Esophagus muscularis mucosa (tissue), 4 donors: ENCODE data around the gene OR4C46. TPM values are rescaled to one million over a fixed set of nuclear protein-coding genes. Genes with fewer than 3 reads are reported as not detected.
"Not testable (repeated sequence)": the region's sequence is repeated elsewhere in the genome, so short reads cannot be mapped to it uniquely, and the experiment has no call there.

Source experiments
- DNase-seq: peaks from one replicate; pipeline ENCODE4 v3.0.0-alpha.2; 2017; ENCODE audit errors: extremely low spot score
- H3K27ac ChIP-seq, 4 donors: fragments of 200-600 bp; sonication (generic); replicated peaks in 1 of 4; 1 replicate in 3 of 4; 2 replicates in 1 of 4; pipeline ENCODE4 v1.5.1; 2016 to 2019; ENCODE audit warnings: mild to moderate bottlenecking in 1 of 4
- H3K27me3 ChIP-seq, 4 donors: fragments of 200-600 bp; sonication (generic); one replicate each; pipeline versions ENCODE4 v1.5.1 to v1.6.0; 2016 to 2019
- H3K36me3 ChIP-seq, 4 donors: fragments of 200-600 bp; sonication (generic); one replicate each; pipeline ENCODE4 v1.5.1; 2016 to 2019
- H3K4me1 ChIP-seq, 4 donors: fragments of 200-600 bp; sonication (generic); one replicate each; pipeline ENCODE4 v1.5.1; 2016 to 2019
- H3K4me3 ChIP-seq, 4 donors: fragments of 200-600 bp; sonication (generic); 1 replicate in 2 of 4; 2 replicates in 2 of 4; pipeline ENCODE4 v1.5.1; 2016 to 2019; ENCODE audit warnings: mild to moderate bottlenecking in 4 of 4, moderate library complexity in 1 of 4
- H3K9me3 ChIP-seq, 4 donors: fragments of 200-600 bp; sonication (generic); 1 replicate in 3 of 4; 2 replicates in 1 of 4; pipeline ENCODE4 v1.5.1; 2016 to 2019
- CTCF ChIP-seq, 3 experiments: fragments of 200-600 bp in 2 of 3; fragments of 450-650 bp in 1 of 3; sonication (generic) in 2 of 3; IDR thresholded peaks; one replicate each; pipeline ENCODE4 v1.5.1; 2017 to 2019; ENCODE audit warnings: antibody characterized with exemption in 3 of 3, mild to moderate bottlenecking in 2 of 3, moderate library complexity in 1 of 3
- EP300 ChIP-seq: sonication (generic); formaldehyde crosslinking; IDR thresholded peaks from one replicate; pipeline ENCODE4 v1.6.1; 2017; ENCODE audit warnings: antibody characterized with exemption
- POLR2A ChIP-seq: fragments of 450-650 bp; IDR thresholded peaks from one replicate; pipeline ENCODE4 v1.6.1; 2017; ENCODE audit warnings: antibody characterized with exemption, moderate library complexity, mild to moderate bottlenecking, low read depth
- POLR2AphosphoS5 ChIP-seq, 2 donors: sonication (generic); formaldehyde crosslinking; IDR thresholded peaks; one replicate each; pipeline ENCODE4 v1.6.1; 2017; ENCODE audit warnings: antibody characterized with exemption in 2 of 2
- WGBS: methylation state at CpG from one replicate; pipeline ENCODE4 v1.1.5; 2018; 5-methylcytosine and 5-hydroxymethylcytosine counted together
- intact Hi-C: fragments of 100-400 bp; cut with DNase I; formaldehyde crosslinking; loops from one replicate; pipeline ENCODE4 v1.15.1; 2023
- total RNA-seq, 4 donors: library from RNA; depleted of rRNA; stranded (reverse); fragments of >200 nt; gene quantifications; one replicate each; pipeline versions ENCODE4 v1.1.0 to v1.2.1, GENCODE V29; 2016

The OR4C46 gene
- total RNA-seq = not detected

- no peaks in the 10 kb centered on the region for H3K27me3 ChIP-seq
- intact Hi-C loops = no loop called here
- peaks cover 0 to 4% (median 0%) of the 10 kb centered on the region in 4 donors for H3K9me3 ChIP-seq
- TF ChIP-seq POLR2AphosphoS5 (IDR thresholded peaks at IDR 0.05) = no peak
- no peak for TF ChIP-seq EP300
- no peak for TF ChIP-seq POLR2A
- TF ChIP-seq CTCF (IDR thresholded peaks at IDR 0.05) = no peak
- H3K4me1 ChIP-seq = no peaks in the 10 kb centered on the region
- H3K4me3 ChIP-seq = no peak within 1 kb of the TSS
- H3K36me3 ChIP-seq = no peaks in the 10 kb centered on the region
- no peak for DNase-seq
- no peak within 1 kb of the TSS for H3K27ac ChIP-seq
- WGBS = 33% methylated on average over 1 of the region's 1 CpG
Measured at GRCh38 chr11:54603898-54604297, at the start of gene OR4C46. Gene OR4C46 (minus strand): TSS chr11:54603998. CDS start chr11:54603998, 0 bp downstream.

DNA sequence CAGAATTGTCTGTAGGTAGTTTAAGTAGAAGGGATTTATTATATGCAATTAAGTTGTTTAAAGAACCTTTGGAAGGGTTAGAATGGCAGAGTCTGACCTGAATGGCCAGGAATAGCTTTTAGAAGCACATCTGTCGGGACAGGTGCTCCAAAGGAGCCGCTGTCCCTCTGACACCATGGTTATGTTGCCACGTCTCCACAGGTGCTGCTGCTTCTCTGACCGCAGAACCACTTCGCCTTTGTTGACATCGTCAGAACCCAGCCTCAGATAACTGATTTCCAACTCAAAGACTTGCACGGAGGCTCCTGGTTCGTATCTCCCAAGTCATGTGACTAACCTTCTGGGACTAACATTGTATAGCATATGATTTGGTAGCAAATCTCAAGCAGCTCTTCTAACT, 41.8 kb upstream of the OR4C46 start:
- peaks cover 0 to 20% (median 15%) of the 10 kb centered on the region in 4 donors for H3K9me3 ChIP-seq
- H3K27ac ChIP-seq, H3K4me1 ChIP-seq, intact Hi-C loops, DNase-seq, H3K36me3 ChIP-seq, H3K27me3 ChIP-seq, H3K4me3 ChIP-seq: not testable (repeated sequence)
- WGBS = 71% methylated on average over 8 of the region's 8 CpGs

- intact Hi-C loops, H3K36me3 ChIP-seq, H3K4me3 ChIP-seq, H3K4me1 ChIP-seq, H3K27ac ChIP-seq, H3K27me3 ChIP-seq, DNase-seq: not testable (repeated sequence)
- 62% methylated on average over 3 of the region's 3 CpGs for WGBS
- peaks cover 0 to 60% (median 32%) of the 10 kb centered on the region in 4 donors for H3K9me3 ChIP-seq
Measured at GRCh38 chr11:54561439-54561838, 42.4 kb downstream of the OR4C46 start.

DNA sequence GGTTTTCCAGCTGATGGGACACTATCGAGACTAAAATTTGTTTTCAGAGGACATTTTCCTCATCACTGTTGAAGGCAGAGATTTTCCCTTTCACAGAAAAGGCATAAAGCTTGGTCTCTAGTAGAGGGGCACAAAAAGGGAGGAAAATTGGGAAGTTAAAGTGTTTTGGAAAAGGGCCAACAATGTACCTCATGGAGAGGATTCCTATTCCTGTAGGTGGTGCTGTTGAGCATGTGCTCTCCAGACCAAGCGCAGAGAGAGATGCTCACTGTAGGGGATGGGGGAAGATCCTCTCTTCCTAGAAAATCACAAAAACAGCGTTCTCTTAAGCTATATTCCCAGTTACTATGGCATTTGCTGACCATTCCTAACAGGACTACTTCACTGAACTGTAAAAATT, 44.9 kb downstream of the OR4C46 start:
- no peak for DNase-seq
- H3K27me3 ChIP-seq = no peaks in the 10 kb centered on the region
- no peak overlapping the region for H3K27ac ChIP-seq
- intact Hi-C loops = no loop called here
- TF ChIP-seq EP300 (no peak), POLR2AphosphoS5 (IDR thresholded peaks at IDR 0.05) (no peak), POLR2A (no peak), CTCF (IDR thresholded peaks at IDR 0.05) (no peak)
- no peaks in the 10 kb centered on the region for H3K4me1 ChIP-seq
- H3K9me3 ChIP-seq = peaks cover 0 to 54% (median 28%) of the 10 kb centered on the region in 4 donors
- no peaks in the 10 kb centered on the region for H3K36me3 ChIP-seq
- WGBS = 47% methylated on average over 3 of the region's 3 CpGs
- no peak overlapping the region for H3K4me3 ChIP-seq

DNA sequence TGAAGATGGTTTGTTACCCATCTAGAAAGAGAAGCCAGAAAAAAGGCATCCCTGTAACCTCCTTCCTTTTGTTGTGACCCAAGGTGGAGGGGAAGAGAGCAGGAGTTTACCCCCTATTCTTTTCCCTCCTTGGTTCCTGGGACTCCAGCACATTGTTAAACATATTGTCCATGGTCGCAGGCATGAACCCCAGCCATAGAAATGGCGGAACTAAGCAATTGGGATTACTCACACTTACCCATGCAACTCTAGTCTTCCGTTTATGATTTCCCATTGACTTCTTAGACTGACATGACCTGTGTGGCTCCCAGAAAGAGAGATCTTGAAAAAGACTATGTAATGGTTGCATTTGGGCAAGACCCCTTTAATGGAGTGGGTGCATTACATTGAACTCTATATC, 45.4 kb downstream of the OR4C46 start:
- H3K27ac ChIP-seq = no peak overlapping the region
- H3K9me3 ChIP-seq = peaks cover 0 to 54% (median 28%) of the 10 kb centered on the region in 4 donors
- no peak for DNase-seq
- no peaks in the 10 kb centered on the region for H3K27me3 ChIP-seq
- H3K4me1 ChIP-seq = no peaks in the 10 kb centered on the region
- intact Hi-C loops = no loop called here
- H3K4me3 ChIP-seq = no peak overlapping the region
- TF ChIP-seq EP300 (no peak), CTCF (IDR thresholded peaks at IDR 0.05) (no peak), POLR2A (no peak), POLR2AphosphoS5 (IDR thresholded peaks at IDR 0.05) (no peak)
- WGBS = 75% methylated on average over 3 of the region's 3 CpGs
- no peaks in the 10 kb centered on the region for H3K36me3 ChIP-seq

Other genes starting within 250 kb of the OR4C46 start
- not detected for gene OR4A5, start 102.8 kb upstream of the OR4C46 start, total RNA-seq